ENCODE results near the gene PRKCB.

The PRKCB gene

GRCh38 chr16:24141917-24142316, 306.1 kb downstream of the PRKCB start:
- H3K27me3 ChIP-seq (ENCODE audit: low read length) = no peaks in the 10 kb centered on the region

GRCh38 chr16:24145927-24146326, 310.1 kb downstream of the PRKCB start:
- H3K4me2 ChIP-seq (ENCODE audit: low read depth, low read length, poor library complexity, severe bottlenecking) = no peak overlapping the region
- no peaks in the 10 kb centered on the region for H3K9me2 ChIP-seq (replicated peaks; ENCODE audit: insufficient read depth, low read length)
- H3K79me2 ChIP-seq (ENCODE audit: insufficient read depth, low read length) = no peaks in the 10 kb centered on the region
- H4K20me1 ChIP-seq (ENCODE audit: low read depth, low read length) = no peaks in the 10 kb centered on the region
- no peaks in the 10 kb centered on the region for H3K9me3 ChIP-seq (ENCODE audit: insufficient read depth, low read length)
- no peak overlapping the region for H3K9ac ChIP-seq (ENCODE audit: low read length)
- H3K27me3 ChIP-seq (ENCODE audit: low read length) = no peaks in the 10 kb centered on the region
- no peak overlapping the region for H3K4me3 ChIP-seq (ENCODE audit: insufficient read depth, low read length, poor library complexity, severe bottlenecking)
- H3K27ac ChIP-seq (ENCODE audit: low read depth, low read length) = no peak overlapping the region
- H3F3A ChIP-seq (ENCODE audit: insufficient read depth) = no peaks in the 10 kb centered on the region
- H3K36me3 ChIP-seq (ENCODE audit: low read length) = no peaks in the 10 kb centered on the region
- TF ChIP-seq EZH2phosphoT487 (conservative IDR thresholded peaks at IDR 0.05; ENCODE audit: low read length) (no peak), CTCF (IDR thresholded peaks at IDR 0.05; ENCODE audit: insufficient read depth, low read length, poor library complexity, severe bottlenecking) (no peak)
- H2AFZ ChIP-seq (ENCODE audit: low read depth, low read length, severe bottlenecking) = no peak overlapping the region

More at GRCh38 chr16:24141917-24142316, 306.1 kb downstream of the PRKCB start:
- Histone ChIP-seq H4K20me1 (ENCODE audit: low read depth, low read length) (no peaks in the 10 kb centered on the region), H3K36me3 (ENCODE audit: low read length) (no peaks in the 10 kb centered on the region), H3F3A (ENCODE audit: insufficient read depth) (no peaks in the 10 kb centered on the region), H3K4me2 (ENCODE audit: low read depth, low read length, poor library complexity, severe bottlenecking) (no peak overlapping the region), H3K79me2 (ENCODE audit: insufficient read depth, low read length) (no peaks in the 10 kb centered on the region), H3K9me3 (ENCODE audit: insufficient read depth, low read length) (no peaks in the 10 kb centered on the region; the same call in 1 of the 2 replicates), H3K27ac (ENCODE audit: low read depth, low read length) (no peak overlapping the region), H3K9me2 (replicated peaks; ENCODE audit: insufficient read depth, low read length) (no peaks in the 10 kb centered on the region), H2AFZ (ENCODE audit: low read depth, low read length, severe bottlenecking) (no peak overlapping the region), H3K4me3 (ENCODE audit: insufficient read depth, low read length, poor library complexity, severe bottlenecking) (no peak overlapping the region), H3K9ac (ENCODE audit: low read length) (no peak overlapping the region)
- TF ChIP-seq EZH2phosphoT487 (conservative IDR thresholded peaks at IDR 0.05; ENCODE audit: low read length) = no peak

GRCh38 chr16:24146518-24146917, 310.7 kb downstream of the PRKCB start:
- Histone ChIP-seq H3K9me2 (replicated peaks; ENCODE audit: insufficient read depth, low read length) (no peaks in the 10 kb centered on the region), H3K4me2 (ENCODE audit: low read depth, low read length, poor library complexity, severe bottlenecking) (no peak overlapping the region), H3K27ac (ENCODE audit: low read depth, low read length) (no peak overlapping the region), H3F3A (ENCODE audit: insufficient read depth) (no peaks in the 10 kb centered on the region), H4K20me1 (ENCODE audit: low read depth, low read length) (no peaks in the 10 kb centered on the region), H3K36me3 (ENCODE audit: low read length) (no peaks in the 10 kb centered on the region), H3K27me3 (ENCODE audit: low read length) (no peaks in the 10 kb centered on the region), H3K4me3 (ENCODE audit: insufficient read depth, low read length, poor library complexity, severe bottlenecking) (no peak overlapping the region), H3K9me3 (ENCODE audit: insufficient read depth, low read length) (no peaks in the 10 kb centered on the region), H3K79me2 (ENCODE audit: insufficient read depth, low read length) (no peaks in the 10 kb centered on the region), H2AFZ (ENCODE audit: low read depth, low read length, severe bottlenecking) (no peak overlapping the region), H3K9ac (ENCODE audit: low read length) (no peak overlapping the region)
- TF ChIP-seq CTCF (IDR thresholded peaks at IDR 0.05; ENCODE audit: insufficient read depth, low read length, poor library complexity, severe bottlenecking) (no peak), EZH2phosphoT487 (conservative IDR thresholded peaks at IDR 0.05; ENCODE audit: low read length) (no peak)

- H3K27ac ChIP-seq (ENCODE audit: low read depth, low read length) = no peak overlapping the region
- H3K9me2 ChIP-seq (replicated peaks; ENCODE audit: insufficient read depth, low read length) = no peaks in the 10 kb centered on the region
- no peaks in the 10 kb centered on the region for H3K79me2 ChIP-seq (ENCODE audit: insufficient read depth, low read length)
- no peaks in the 10 kb centered on the region for H3K36me3 ChIP-seq (ENCODE audit: low read length)
- no peak overlapping the region for H3K9ac ChIP-seq (ENCODE audit: low read length)
- no peaks in the 10 kb centered on the region for H3K9me3 ChIP-seq (ENCODE audit: insufficient read depth, low read length)
- no peak overlapping the region for H3K4me3 ChIP-seq (ENCODE audit: insufficient read depth, low read length, poor library complexity, severe bottlenecking)
- no peaks in the 10 kb centered on the region for H3F3A ChIP-seq (ENCODE audit: insufficient read depth)
- H3K27me3 ChIP-seq (ENCODE audit: low read length) = no peaks in the 10 kb centered on the region
- no peak overlapping the region for H3K4me2 ChIP-seq (ENCODE audit: low read depth, low read length, poor library complexity, severe bottlenecking)
- TF ChIP-seq CTCF (IDR thresholded peaks at IDR 0.05; ENCODE audit: insufficient read depth, low read length, poor library complexity, severe bottlenecking) (no peak), EZH2phosphoT487 (conservative IDR thresholded peaks at IDR 0.05; ENCODE audit: low read length) (no peak)
- no peak overlapping the region for H2AFZ ChIP-seq (ENCODE audit: low read depth, low read length, severe bottlenecking)
- H4K20me1 ChIP-seq (ENCODE audit: low read depth, low read length) = no peaks in the 10 kb centered on the region
Observed at GRCh38 chr16:24149102-24149501, 313.3 kb downstream of the PRKCB start.

All from SU-DHL-6 (cell line).